Activated CD4-positive, alpha-beta T cell treated with anti-CD3 and anti-CD28 coated beads for 1 hour (primary cell): ENCODE measurements around the gene DAO.
"Not testable (repeated sequence)": the region's sequence is repeated elsewhere in the genome, so short reads cannot be mapped to it uniquely, and the experiment has no call there.

Experiments used
- DNase-seq: peaks from one replicate; pipeline ENCODE4 v3.0.0-alpha.2; 2020

DAO gene

DNA sequence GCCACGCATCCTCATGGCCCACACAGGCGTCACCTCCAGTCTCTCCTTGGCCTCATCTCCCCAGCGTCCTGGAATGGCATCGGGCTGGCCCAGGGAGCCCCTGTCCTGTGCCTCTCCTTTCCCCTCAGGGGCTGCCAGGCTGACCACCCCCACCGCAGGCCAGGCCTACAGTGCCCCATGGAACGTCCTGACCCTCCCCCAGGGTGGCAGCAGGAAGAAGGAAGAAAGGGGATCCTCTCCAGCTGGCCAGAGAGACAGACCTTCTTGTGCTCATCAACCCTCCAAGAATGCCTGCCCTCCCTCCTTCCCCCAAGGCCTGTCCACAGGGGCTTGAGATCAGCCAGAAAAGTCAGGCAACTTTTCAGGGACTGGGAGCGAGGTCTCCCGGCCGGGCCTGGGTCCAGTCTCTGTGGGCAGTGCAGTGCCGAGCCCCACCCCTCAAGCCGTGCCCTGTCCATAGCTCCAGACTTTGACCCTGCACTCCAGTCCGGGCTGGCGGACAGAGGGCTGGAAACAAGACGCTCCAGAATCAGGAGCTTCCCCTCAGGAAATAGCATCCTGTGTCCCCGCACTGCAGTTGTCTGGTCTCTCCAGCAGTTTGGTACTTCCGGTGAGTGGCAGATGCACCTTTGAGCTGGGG is at the start of gene DAO:
Gene DAO (plus strand): TSS at position 478 of the 640 bp plus-strand sequence. CDS start 4,915 bp downstream, outside the sequence.
- DNase-seq: no peak

DNA sequence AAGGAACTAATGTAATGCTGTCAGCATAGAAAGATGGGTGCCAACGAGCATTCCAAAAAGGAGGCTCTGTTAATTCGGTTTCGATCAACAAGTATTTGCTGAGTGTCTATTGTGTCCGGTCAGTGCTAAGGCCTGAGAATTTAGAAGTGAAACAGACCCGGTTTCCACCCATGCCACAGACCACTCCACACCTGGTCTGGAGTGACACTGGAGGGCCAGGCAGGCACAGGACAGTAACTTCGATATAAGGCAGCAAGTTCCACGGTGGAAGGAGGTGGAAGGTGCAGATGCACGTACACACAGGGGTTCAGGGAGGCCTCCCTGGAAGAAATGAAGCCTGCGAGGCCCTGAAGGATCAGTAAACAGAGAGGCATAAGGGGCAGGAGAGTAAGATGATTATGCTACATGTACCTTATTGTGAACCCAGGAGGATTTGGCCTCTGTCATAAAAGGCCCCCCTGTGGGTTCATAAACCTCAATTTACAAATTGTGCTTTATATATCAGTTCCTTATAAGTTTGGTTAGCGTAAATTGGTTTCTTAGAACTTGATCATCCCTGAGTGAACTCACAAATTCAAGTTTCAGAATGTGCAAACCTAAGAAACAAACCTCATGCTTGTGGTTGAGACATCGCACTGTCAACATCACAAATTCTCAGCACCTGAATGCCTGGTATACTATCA is 48.4 kb upstream of the DAO start:
- DNase-seq: no peak

DNA sequence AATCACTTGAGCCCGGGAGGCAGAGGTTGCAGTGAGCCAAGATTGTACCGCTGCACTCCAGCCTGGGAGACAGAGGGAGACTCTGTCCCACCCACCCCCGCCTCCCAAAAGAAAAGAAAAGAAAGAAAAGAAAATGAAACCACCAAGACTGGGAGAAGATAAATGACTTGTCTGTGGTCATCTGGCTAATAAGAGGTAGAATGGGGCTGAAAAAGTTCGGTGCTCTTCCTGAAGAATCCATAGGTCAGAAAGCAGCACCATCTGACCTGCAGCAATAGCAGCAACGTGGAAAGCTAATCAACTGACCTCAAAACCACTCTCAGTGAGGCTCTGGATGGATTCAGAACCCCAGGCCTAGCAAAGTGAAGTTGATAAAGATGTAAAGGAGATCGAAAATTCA is 47.7 kb upstream of the DAO start:
- DNase-seq: no peak

DNA sequence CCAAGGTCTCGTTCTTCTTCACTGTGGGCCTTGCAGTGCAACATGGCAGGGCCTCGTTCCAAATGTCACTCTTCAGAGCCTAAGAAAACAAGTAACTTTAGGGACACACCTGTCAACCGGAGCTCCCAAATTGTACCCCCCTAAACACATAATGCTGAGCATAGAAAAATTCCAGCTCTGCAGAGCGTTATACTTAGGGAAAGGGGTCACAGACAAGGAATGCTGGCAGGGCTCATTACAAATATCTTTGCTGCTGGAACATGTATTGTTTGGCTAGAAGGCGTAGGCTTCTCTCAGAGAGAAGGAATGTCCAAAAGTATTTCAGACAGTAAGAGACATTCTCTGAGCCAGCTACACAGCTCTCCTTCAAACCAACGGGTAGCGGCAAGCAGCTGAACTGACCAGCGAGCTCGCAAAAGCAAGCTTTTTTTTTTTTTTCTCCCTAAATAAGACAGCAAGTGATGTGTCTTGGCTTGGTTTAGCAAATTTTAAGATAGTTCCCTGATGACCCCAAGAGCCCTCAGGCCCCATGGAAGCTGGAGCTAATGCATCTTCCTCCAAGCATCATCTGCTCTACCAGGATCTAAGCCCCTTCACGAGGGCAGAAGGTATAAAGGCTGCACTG is 47.0 kb upstream of the DAO start:
- no peak for DNase-seq

DNA sequence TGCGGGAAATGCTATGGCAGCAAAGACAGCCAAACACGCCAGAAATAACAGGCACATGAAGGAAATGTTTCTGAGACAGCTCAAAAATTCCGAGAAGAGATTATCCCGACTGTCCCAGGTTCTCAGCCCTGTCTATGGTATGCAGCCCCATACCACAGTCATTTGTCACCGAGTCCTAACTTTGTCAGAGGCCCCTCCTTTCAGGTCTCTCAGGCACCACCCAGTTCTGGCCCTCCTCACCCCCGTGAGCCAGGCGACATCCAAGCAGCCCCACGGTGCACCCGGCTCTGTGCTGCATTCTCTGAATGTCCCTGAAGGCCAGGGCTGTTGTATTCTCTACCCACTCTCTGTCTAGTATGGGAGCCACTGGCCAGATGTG is 46.5 kb upstream of the DAO start:
- no peak for DNase-seq

DNA sequence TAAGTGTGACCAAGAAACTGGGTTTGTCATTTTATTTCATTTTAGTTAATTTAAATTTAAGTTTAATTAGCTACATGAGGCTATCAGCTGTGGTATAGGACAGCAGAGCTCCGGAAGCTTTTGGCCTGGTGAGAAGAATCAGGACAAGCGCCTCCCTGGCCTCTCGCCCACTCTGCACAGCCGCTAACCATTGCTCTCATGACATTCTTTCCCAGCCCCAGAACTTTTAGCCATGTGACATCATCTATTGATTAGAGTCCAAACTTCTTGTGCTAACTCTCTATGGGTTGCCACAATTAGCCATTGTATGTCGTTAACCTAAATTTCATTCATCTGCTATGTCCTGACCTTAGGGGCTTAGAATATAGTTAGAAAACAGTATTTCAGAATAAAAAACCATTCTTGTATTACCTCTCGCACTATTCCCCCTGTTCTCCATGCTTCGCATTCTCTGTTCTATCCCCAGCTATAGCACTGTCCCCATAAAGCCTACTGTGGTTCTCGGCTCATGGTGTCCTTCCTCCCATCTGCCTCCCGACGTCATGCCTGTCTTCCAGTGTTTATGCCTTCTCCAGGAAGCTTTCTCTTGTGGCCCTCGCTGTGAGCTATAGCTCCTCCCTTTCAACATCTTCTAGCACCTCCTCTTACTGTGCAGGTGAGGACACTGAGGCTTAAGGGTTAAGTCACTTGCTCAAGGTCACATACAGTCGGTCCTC is 46.0 kb upstream of the DAO start:
- no peak for DNase-seq

DNA sequence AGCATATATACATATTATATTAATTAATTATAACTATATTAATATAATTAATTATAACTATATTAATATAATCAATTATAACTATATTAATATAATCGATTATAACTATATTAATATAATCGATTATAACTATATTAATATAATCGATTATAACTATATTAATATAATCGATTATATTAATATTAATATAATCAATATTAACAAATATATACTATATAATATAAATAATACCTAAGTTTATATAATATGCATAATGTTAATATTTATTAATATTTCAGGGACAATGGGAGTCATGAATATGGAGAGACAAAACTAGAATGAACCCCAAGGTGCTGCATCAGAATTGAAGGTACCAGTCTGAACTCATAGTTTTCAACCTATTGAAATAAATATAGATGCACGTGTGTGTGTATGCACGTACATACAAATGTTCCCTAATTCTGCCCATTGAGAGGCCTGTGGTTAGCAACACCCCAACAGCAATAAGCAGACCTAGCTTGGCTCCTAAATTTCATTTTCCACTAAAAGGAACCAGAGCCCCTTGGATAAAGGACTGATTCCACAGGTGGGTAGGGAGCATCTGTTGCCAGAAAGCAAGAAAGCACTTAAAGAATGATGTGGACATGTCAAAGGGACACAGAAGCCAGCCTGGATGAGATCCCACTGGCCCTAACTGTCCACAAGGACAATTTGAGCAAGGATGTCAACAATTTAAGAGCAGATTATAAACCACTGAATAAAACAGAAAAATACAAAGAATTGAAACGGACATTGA is 43.8 kb upstream of the DAO start:
- DNase-seq: no peak

DNA sequence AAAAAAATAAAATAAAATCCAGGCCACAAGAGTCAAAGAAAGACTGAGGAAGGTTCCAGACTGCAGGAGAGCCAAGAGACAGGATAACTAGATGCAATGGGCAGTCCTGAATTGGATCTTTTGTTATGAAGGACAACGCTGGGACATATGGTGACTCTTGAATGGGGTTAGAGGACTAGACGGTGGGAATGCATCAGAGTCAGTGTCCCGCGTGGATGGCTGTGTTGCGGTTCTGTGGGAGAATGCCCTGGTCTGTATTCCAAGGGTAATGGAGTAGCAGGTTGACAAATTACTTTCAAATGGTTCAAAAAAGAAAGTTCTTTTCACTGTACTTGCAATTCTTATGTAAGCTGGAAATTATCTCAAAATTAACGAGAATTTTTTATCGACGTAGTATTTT is 42.7 kb upstream of the DAO start:
- DNase-seq: no peak

DNA sequence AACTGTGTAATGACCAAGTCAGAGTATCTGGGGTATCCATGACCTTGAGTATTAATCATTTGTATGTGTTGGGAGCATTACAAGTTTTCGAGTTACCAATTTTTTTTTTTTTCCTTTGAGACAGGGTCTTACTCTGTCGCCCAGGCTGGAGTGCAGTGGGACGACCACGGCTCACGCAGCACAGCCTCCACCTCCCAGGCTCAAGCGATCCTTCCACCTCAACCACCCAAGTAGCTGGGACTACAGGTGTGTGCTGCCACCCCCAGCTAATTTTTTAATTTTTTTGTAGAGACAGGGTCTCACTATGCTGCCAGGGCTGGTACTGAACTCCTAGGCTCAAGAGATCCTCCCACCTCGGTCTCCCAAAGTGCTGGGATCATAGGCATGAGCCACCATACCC is 42.2 kb upstream of the DAO start:
- no peak for DNase-seq

DNA sequence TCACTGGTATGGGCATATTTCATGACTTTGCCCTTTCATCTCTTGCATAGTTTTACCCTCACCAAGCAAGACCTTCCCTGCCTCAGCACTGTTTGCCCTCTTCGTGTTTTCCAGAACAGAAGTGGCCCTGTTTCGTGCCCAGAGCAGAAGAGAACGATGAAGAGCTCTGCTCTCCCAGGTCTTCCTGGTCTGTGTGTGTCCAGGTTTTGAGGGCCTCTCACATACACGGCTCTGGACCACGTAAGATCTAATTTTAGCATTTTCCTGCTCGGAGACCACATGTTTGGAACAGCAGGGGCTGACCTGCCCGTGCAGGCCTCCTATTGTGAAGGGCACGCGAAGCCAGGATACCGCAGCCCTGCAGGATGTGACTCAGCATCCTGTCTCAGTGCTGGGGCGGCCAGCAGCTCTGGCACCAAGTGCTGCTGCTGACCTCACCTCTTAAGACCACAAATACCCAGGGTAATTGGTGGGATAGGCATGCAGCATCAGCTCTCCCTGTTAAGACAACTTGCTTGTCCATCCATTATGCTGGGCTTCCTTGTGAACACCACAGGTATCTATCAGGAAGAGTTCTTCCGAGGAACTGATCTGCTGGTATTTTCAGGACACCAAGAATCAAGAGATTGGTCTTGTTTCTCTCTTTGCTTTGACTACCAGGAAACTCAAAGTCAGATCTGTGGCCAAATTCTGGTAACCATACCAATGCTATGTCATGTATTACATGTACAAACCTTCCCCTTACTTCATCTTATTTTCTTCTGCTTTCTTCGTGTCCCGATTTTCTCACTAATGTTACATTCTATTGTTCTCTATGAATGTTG is 41.5 kb upstream of the DAO start:
- DNase-seq: peak; percentile 32

DNA sequence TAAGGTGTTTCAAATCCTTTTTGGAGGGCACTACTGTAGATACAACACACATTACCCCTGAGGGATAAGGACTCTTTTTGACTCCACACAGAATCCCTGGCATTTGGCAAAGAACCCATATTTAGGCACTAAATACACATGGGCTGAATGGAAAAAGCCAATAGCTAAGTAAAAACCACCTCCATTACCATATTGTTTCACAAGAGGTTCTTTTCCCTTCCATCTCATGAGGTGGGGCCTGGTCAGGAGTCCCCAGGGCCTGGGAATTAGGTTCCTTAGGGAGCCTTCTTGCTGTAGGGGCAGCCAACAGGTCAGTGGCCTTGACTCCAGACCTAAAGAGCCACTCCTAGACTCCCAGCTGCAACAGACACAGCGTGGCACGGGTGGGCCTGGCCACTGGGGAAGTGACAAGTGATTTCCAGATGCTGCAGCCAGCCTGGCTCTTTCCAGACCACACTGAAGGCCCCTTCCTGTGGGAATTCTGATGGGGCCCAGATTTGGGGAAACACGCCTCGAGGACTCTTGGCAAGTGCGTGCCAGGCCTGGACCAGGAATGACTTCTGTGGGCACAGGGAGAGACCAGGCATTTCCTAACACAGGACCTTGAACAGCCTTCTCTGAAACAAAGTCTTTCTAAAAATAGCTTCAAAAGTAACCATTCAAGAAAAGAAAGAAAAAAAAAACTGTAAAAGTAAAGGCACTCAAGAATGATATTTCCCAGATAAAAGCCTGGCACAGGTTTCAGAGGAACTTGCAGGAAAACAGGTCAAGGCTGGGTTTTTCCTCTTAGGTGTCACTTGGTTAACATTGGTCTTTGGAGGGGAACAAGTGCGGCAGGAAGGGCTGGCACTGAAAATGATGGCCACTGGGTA is 40.6 kb upstream of the DAO start:
- no peak for DNase-seq

DNA sequence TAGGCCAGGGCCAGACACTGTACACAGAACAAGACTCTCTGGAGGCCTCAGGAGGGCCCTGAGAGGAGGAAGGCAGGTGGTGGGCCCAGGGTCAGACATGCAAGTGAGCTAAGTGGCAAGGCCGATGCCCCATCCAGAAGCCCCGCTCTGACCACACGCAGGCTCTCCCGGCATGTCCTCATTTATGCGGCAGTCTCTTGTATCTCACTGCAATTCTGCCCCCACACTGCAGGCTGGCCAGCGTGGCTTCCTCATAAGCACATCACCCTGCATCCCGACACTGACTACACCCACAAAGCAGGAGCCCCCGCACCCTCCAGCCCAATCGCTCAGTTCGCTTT is 40.0 kb upstream of the DAO start:
- no peak for DNase-seq

DNA sequence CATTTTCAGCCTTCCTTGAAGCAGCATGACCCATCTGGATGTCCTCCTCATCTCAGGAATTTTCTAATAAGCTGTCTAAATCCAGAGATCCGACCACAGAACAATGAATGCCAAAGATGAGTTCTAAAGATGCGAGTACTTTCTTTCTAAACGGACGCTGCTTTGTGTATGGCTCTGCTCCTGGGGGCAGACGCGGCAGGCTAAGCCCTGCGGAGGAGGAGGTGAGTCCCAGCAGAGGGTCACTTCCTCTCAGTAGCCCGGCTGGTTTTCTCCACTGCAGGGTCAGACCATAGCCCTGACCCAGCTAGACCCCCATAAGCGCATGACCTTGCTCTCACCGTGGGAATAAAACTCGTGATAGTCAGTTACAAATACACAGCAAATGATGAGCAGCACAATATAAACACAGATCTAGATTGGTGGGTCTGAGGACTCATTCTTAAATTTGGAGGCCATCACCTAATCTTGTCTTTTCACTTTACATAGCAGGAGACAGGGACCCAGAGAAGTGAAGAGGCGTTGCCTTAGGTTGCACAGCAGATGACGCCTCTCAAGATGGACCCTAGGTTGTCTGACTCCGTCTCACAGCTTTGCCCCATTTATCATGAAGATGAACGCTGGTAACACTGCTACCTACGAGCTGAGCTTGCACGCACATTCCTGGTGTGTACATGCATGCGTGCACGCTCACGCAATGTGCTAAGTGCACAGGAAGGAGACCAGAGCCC is 39.1 kb upstream of the DAO start:
- no peak for DNase-seq

DNA sequence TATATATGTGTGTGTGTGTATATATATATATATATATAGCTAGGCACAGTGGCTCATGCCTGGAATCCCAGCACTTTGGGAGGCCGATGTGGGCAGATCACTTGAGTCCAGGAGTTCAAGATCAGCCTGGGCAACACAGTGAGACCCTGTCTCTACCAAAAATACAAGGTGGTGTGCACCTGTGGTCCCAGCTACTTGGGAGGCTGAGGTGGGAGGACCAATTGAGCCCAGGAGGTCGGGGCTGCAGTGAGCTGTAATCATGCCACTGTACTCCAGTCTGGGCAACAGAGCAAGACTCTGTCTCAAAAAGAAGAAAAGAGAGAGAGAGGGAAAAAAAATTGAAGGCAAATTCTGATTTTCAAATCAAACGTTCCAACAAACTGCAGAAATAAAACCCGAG is 38.1 kb upstream of the DAO start:
- DNase-seq: not testable (repeated sequence)

DNA sequence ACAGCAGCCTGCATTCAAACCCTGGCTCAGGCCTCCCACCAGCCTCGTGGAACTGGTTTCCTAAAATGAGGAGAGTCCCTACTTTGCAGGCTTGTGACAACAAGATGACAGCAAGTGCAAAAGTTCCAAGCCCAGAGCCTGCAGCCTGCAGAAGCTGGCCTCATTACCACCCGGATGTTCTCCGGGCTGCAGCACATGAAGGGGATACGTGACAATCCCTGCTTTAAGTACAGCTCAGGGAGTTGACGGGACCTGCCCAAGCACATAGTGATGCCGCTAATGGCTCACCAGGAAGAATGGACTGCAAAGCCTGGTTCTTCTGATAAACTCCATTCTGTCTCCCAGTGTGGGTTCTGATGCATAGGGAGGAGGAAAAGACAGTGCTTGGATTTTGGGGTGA is 37.5 kb upstream of the DAO start:
- no peak for DNase-seq

DNA sequence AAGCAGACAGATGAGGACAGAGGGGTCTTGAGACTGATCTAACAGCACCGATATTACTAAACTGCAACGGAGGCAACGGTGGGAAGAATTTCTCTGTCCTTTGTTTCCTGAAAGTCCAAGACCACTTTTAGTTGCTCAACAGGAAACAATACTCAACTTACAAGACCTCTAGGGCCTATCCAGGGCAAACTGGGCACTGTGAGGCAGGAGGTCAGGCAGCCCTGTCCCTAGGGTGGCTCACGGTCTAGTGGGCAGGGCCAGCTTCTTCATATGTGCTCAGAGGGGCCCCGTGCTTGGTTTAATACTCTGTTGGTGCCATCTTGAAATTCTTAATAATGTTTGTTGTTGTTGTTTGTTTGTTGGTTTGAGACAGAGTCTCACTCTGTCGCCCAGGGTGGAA is 36.7 kb upstream of the DAO start:
- DNase-seq: no peak

DNA sequence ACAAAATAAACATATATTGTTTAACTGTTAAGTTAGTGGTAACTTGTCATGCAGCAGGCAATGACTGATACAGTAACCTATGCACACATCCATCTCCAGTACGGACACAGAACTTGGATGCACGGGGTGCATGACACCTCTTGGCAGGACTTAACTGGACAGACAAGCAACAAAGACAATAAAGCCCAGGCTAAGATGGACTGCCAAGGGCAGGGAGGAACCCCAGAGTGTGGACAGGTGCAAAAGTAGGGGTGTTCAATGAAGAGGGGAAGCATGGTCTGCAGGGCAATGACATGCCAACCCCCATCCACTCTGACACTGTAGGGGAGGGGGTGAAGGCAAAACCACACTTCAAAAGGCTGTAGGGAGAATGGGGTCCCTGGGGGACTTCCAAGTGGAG is 34.2 kb upstream of the DAO start:
- DNase-seq: no peak

DNA sequence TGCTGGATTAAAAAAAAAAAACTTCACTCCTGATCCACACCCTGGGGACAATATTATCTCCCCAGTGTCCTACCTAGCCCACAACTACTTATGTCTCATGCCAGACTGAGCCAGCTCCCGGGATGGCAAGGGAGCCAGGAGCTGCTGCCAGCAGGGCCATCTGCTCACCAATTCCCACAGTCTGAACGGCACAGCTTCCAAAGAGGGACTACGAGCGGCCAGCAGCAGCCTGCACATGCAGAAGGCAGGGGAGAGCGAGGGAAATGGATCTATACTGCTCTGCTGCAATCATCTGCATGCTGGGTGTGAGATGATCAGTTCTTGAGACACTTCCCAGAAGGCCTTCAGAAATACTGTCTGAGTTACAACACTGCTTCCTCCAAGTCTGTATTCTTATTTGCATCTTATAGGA is 33.6 kb upstream of the DAO start:
- no peak for DNase-seq

DNA sequence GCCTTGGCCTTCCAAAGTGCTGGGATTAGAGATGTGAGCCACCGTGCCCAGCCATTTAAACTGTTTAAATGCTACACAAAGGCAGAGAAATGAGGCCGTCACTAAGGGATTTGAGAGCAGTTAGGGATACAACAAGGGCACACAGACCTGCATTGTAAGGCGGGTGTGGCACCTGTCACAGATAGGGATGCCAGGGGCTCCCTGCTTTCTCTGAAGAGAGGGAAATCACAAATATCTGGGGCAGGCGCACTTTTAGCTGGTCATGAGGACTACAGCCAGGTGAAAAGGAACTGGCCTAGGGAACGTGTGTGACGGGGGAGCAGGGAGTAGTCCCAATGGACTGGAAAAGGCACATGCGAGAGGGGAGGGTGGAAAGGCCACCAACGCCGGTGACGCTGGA is 32.2 kb upstream of the DAO start:
- DNase-seq: no peak

DNA sequence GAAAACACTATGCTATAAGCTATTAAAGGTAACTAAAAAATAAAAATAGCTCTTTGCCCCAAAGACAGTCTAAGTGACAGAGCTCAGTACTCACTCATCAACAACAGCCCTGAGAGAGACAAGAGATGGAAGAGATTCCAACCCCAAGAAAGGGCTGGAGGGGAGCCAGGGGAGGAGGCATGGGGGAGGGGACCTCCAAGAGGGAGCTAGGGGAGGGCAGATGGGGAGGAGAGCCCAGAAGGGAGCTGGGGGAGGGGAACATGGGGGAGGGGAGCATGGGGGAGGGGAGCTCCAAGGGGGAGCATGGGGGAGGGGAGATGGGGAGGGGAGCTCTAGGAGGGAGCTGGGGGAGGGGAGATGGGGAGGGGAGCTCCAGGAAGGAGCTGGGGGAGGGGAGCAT is 30.2 kb upstream of the DAO start:
- DNase-seq: no peak
